IPS-18c (cell line): ENCODE measurements around the gene SORBS2.

Experiments
- H3K4me3 ChIP-seq: 2 replicates; pipeline ENCODE4 v1.7.0; 2013; ENCODE audit warnings: low read depth, mild to moderate bottlenecking, low read length, moderate library complexity; ENCODE audit not compliant: insufficient read depth
- H3K9me3 ChIP-seq: one replicate; pipeline ENCODE4 v1.6.1; 2013; ENCODE audit warnings: mild to moderate bottlenecking, low read length, moderate library complexity; ENCODE audit not compliant: control insufficient read depth, insufficient read depth

SORBS2 gene

GRCh38 chr4:185767528-185767927, 44.5 kb downstream of the SORBS2 start:
- Histone ChIP-seq H3K4me3 (no peak overlapping the region), H3K9me3 (no peaks in the 10 kb centered on the region)

GRCh38 chr4:185764876-185765275, 47.1 kb downstream of the SORBS2 start:
- no peak overlapping the region for H3K4me3 ChIP-seq

GRCh38 chr4:185761352-185762235, 50.4 kb downstream of the SORBS2 start:
- no peak overlapping the region for H3K4me3 ChIP-seq
- no peaks in the 10 kb centered on the region for H3K9me3 ChIP-seq

More at GRCh38 chr4:185764876-185765275, 47.1 kb downstream of the SORBS2 start:
- H3K9me3 ChIP-seq: no peaks in the 10 kb centered on the region

GRCh38 chr4:185758807-185759206, 53.2 kb downstream of the SORBS2 start:
- Histone ChIP-seq H3K9me3 (no peaks in the 10 kb centered on the region), H3K4me3 (no peak overlapping the region)

- H3K4me3 ChIP-seq: no peak overlapping the region
These were observed 56.5 kb downstream of the SORBS2 start for GRCh38 chr4:185755451-185755850.

GRCh38 chr4:185754961-185755360, 57.0 kb downstream of the SORBS2 start:
- no peak overlapping the region for H3K4me3 ChIP-seq

More at GRCh38 chr4:185755451-185755850, 56.5 kb downstream of the SORBS2 start:
- no peaks in the 10 kb centered on the region for H3K9me3 ChIP-seq

GRCh38 chr4:185752872-185753271, 59.1 kb downstream of the SORBS2 start:
- Histone ChIP-seq H3K4me3 (no peak overlapping the region), H3K9me3 (no peaks in the 10 kb centered on the region)

More at GRCh38 chr4:185754961-185755360, 57.0 kb downstream of the SORBS2 start:
- no peaks in the 10 kb centered on the region for H3K9me3 ChIP-seq

GRCh38 chr4:185749858-185750257, 62.1 kb downstream of the SORBS2 start:
- no peaks in the 10 kb centered on the region for H3K9me3 ChIP-seq
- H3K4me3 ChIP-seq: no peak overlapping the region

- Histone ChIP-seq H3K9me3 (no peaks in the 10 kb centered on the region), H3K4me3 (no peak overlapping the region)
These were observed 63.0 kb downstream of the SORBS2 start for GRCh38 chr4:185748901-185749390.

GRCh38 chr4:185745891-185746290, 66.1 kb downstream of the SORBS2 start:
- H3K9me3 ChIP-seq: no peaks in the 10 kb centered on the region
- no peak overlapping the region for H3K4me3 ChIP-seq

- Histone ChIP-seq H3K9me3 (no peaks in the 10 kb centered on the region), H3K4me3 (no peak overlapping the region; the same call in 1 of the 2 replicates)
These were observed 67.0 kb downstream of the SORBS2 start for GRCh38 chr4:185744946-185745345.

- Histone ChIP-seq H3K4me3 (no peak overlapping the region), H3K9me3 (no peaks in the 10 kb centered on the region)
These were observed 67.5 kb downstream of the SORBS2 start for GRCh38 chr4:185744488-185744862.

GRCh38 chr4:185743722-185744487, 68.1 kb downstream of the SORBS2 start:
- Histone ChIP-seq H3K4me3 (no peak overlapping the region), H3K9me3 (no peaks in the 10 kb centered on the region)

- Histone ChIP-seq H3K9me3 (no peaks in the 10 kb centered on the region), H3K4me3 (no peak overlapping the region)
These were observed 69.2 kb downstream of the SORBS2 start for GRCh38 chr4:185742766-185743165.

- H3K9me3 ChIP-seq: no peaks in the 10 kb centered on the region
- no peak overlapping the region for H3K4me3 ChIP-seq
These were observed 70.2 kb downstream of the SORBS2 start for GRCh38 chr4:185741795-185742194.

GRCh38 chr4:185740471-185740873, 71.5 kb downstream of the SORBS2 start:
- no peaks in the 10 kb centered on the region for H3K9me3 ChIP-seq
- H3K4me3 ChIP-seq: no peak overlapping the region

GRCh38 chr4:185738820-185739219, 73.2 kb downstream of the SORBS2 start:
- Histone ChIP-seq H3K9me3 (no peaks in the 10 kb centered on the region), H3K4me3 (no peak overlapping the region)

GRCh38 chr4:185738038-185738552, 73.9 kb downstream of the SORBS2 start:
- Histone ChIP-seq H3K4me3 (no peak overlapping the region), H3K9me3 (no peaks in the 10 kb centered on the region)
